Small intestine (tissue), 7 donors: ENCODE measurements around the gene THEMIS. TPM values are rescaled to one million over a fixed set of nuclear protein-coding genes. Genes with fewer than 3 reads are reported as not detected.

Source experiments
- DNase-seq, 2 donors: peaks; one replicate each; pipeline versions ENCODE4 v3.0.0 to v3.0.0-alpha.2; 2013
- FAIRE-seq: peaks from 2 replicates; lab custom pipeline; 2012; peaks lifted over from hg19 to GRCh38; lab: Jason Lieb, UNC
- H3K27ac ChIP-seq, 3 donors: one replicate each; pipeline ENCODE4 v1.5.1; 2013; ENCODE audit warnings: low read length in 2 of 3, mild to moderate bottlenecking in 2 of 3, control low read depth in 1 of 3, inconsistent platforms in 1 of 3, low read depth in 1 of 3, moderate library complexity in 1 of 3
- H3K27me3 ChIP-seq, 3 donors: one replicate each; pipeline ENCODE4 v1.6.1; 2013; ENCODE audit warnings: low read length in 3 of 3, inconsistent platforms in 1 of 3; ENCODE audit not compliant: control insufficient read depth in 3 of 3, insufficient read depth in 3 of 3
- H3K36me3 ChIP-seq, 3 donors: one replicate each; pipeline ENCODE4 v1.6.1; 2013; ENCODE audit warnings: low read length in 3 of 3, inconsistent platforms in 1 of 3, low read depth in 1 of 3, mild to moderate bottlenecking in 1 of 3, moderate library complexity in 1 of 3; ENCODE audit not compliant: control insufficient read depth in 3 of 3, insufficient read depth in 2 of 3
- H3K4me1 ChIP-seq, 3 donors: one replicate each; pipeline ENCODE4 v1.6.1; 2013; ENCODE audit warnings: low read length in 2 of 3, inconsistent platforms in 1 of 3, low read depth in 1 of 3, mild to moderate bottlenecking in 1 of 3, moderate library complexity in 1 of 3; ENCODE audit not compliant: control insufficient read depth in 3 of 3, insufficient read depth in 2 of 3
- H3K4me3 ChIP-seq, 3 donors: one replicate each; pipeline ENCODE4 v1.5.1; 2013; ENCODE audit warnings: low read length in 3 of 3, control low read depth in 1 of 3, inconsistent platforms in 1 of 3, low read depth in 1 of 3, mild to moderate bottlenecking in 1 of 3, moderate library complexity in 1 of 3
- H3K9me3 ChIP-seq, 2 donors: one replicate each; pipeline ENCODE4 v1.6.1; 2013; ENCODE audit warnings: low read depth in 1 of 2, low read length in 1 of 2; ENCODE audit not compliant: control insufficient read depth in 2 of 2, insufficient read depth in 1 of 2
- whole genome bisulfite sequencing, 3 donors: extraction: QIAGEN DNeasy Blood & Tissue Kit; methylation state at CpG; one replicate each; pipeline ENCODE4 v1.1.7; 2013; 5-methylcytosine and 5-hydroxymethylcytosine counted together
- polyA plus RNA-seq, 4 donors: library from polyadenylated mRNA; stranded (reverse) in 3 of 4; unstranded in 1 of 4; fragments of 200-250 nt in 3 of 4; fragments of 120-200 nt in 1 of 4; gene quantifications; one replicate each; pipeline versions ENCODE4 v1.2.1 to v1.2.3, GENCODE V29; 2013
- donor health status: healthy with polysubstance abuse.
- donor health status: control.
- donor health status: control.
- donor health status: Bipolar disorder and iron deficiency.
- donor health status: healthy.

THEMIS gene
- polyA plus RNA-seq, 4 donors, result 0.25 to 1.4 (median 0.64) TPM

- H3K27me3 ChIP-seq, result no peaks in the 10 kb centered on the region
- H3K36me3 ChIP-seq, result no peaks in the 10 kb centered on the region
- WGBS, 3 donors, result 42 to 75% (median 58%) methylated on average over 2 of the region's 2 CpGs
- H3K27ac ChIP-seq, result no peak overlapping the region
- FAIRE-seq (no peak), DNase-seq (no peak)
- H3K9me3 ChIP-seq, result no peaks in the 10 kb centered on the region
- no peak overlapping the region for H3K4me3 ChIP-seq
- H3K4me1 ChIP-seq, result no peaks in the 10 kb centered on the region
Measured at GRCh38 chr6:127776320-127776719, 124.5 kb downstream of the THEMIS start.

DNA sequence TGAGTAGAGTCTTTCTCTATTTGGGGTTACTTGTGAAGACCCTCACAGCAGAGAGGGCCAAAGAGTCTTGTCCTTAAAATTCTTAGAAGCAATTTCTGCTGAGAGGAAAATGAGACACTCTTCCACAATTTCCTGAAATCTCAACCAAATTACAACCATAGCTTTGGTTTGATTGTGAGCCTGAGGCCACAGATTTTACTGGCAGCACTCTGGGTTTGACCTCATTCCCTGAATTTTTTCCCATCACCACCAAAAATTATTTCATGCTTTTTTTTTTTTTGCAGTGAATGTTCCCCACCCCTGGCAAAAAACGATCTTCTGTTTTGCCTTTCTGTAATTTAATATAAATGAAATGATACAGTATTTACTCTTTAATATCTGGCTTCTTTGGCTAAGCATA lies 125.5 kb downstream of the THEMIS start:
- H3K4me1 ChIP-seq, result no peaks in the 10 kb centered on the region
- FAIRE-seq (no peak), DNase-seq (no peak)
- H3K27ac ChIP-seq, result no peak overlapping the region
- H3K36me3 ChIP-seq, result no peaks in the 10 kb centered on the region
- H3K9me3 ChIP-seq, result no peaks in the 10 kb centered on the region
- WGBS, 3 donors, result 63 to 66% (median 63%) methylated on average over 1 of the region's 1 CpG
- no peaks in the 10 kb centered on the region for H3K27me3 ChIP-seq
- H3K4me3 ChIP-seq, result no peak overlapping the region

DNA sequence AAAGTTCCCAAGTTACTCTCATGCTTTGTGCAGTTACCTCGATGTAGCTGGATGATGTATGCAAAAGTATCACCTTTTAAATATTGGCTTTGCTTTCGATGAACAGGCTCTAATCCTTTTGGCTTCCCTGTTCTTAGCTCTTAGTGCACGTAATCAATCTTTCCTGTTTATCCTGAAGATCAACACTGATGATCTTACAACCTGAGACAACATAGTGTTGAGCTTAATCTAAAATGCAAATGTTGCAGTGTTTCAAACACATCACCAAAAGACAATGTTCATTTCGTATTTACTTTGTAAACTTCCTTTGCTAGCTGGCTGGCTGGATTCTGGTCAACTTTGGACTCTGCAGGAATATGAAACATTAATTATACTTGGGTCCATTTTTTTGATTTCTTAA lies 132.1 kb downstream of the THEMIS start:
- no peak overlapping the region for H3K4me3 ChIP-seq
- H3K4me1 ChIP-seq, result no peaks in the 10 kb centered on the region
- WGBS, 3 donors, result 27 to 44% (median 40%) methylated on average over 4 of the region's 4 CpGs
- no peaks in the 10 kb centered on the region for H3K27me3 ChIP-seq
- H3K36me3 ChIP-seq, result no peaks in the 10 kb centered on the region
- no peaks in the 10 kb centered on the region for H3K9me3 ChIP-seq
- no peak for DNase-seq
- no peak for FAIRE-seq
- no peak overlapping the region for H3K27ac ChIP-seq

DNA sequence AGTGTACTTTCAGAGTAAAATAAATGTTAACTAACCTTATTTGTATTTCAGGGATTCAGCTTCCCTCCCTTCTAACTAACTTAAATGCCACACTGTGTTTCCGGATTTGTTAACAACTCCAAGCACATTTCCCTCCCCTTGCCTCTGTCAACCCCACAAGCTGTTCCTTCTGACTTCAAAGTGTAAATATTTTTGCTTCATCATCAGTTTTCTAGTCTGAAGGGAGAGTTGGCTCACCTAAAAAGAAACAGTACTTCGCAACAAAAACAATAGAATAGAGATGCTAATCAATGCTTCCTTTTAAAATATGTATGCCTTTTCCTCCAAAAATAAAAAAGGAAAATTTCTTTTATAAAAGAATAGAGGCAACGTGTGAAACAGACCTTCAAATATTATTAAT lies 132.6 kb downstream of the THEMIS start:
- Histone ChIP-seq H3K36me3 (no peaks in the 10 kb centered on the region), H3K4me3 (no peak overlapping the region), H3K4me1 (no peaks in the 10 kb centered on the region), H3K27me3 (no peaks in the 10 kb centered on the region), H3K27ac (no peak overlapping the region), H3K9me3 (no peaks in the 10 kb centered on the region)
- WGBS, 3 donors, result 44 to 55% (median 51%) methylated on average over 3 of the region's 3 CpGs
- DNase-seq (no peak), FAIRE-seq (no peak)

DNA sequence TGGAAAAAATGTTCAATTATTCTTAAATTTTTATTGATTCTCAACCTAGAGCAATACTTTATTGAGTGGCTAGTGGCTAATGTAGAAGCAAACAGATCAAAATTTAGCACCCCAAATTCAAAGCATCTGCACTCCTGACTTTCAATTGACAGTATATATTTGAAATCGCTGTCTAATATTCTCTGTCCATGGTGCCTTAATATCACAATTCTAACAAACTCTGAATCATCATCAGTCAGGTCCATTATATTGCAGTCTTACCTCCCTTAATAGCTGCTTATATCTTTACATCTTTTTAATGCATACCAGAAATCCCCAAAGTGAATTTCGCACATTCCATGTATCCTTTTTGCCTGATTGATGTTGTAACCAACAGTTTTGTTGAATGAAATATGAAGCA lies 134.9 kb downstream of the THEMIS start:
- no peak overlapping the region for H3K27ac ChIP-seq
- no peaks in the 10 kb centered on the region for H3K9me3 ChIP-seq
- no peak for DNase-seq
- 91 to 94% (median 94%) methylated on average over 2 of the region's 2 CpGs for WGBS, 3 donors
- no peaks in the 10 kb centered on the region for H3K4me1 ChIP-seq
- no peak for FAIRE-seq
- H3K36me3 ChIP-seq, result no peaks in the 10 kb centered on the region
- H3K27me3 ChIP-seq, result no peaks in the 10 kb centered on the region
- no peak overlapping the region for H3K4me3 ChIP-seq

DNA sequence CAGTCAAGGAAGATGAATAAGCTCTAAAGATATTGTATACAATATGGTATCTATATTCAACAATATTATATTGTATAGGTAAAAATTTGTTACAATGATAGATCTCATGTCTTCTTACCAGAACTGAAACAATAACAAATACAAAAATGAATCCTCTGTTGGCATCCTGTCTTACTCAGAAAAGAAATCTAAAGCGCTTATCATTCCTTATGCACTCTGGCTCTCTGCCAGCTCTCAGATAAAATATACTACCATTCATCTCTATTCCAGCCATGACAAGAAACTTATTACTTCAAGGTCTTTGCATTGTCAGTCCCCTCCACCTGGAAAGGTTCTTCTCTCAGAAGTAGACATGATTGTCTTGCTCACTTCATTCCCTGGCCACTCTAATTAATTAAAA lies 138.6 kb downstream of the THEMIS start:
- Histone ChIP-seq H3K27me3 (no peaks in the 10 kb centered on the region), H3K4me3 (no peak overlapping the region), H3K27ac (no peak overlapping the region), H3K9me3 (peaks cover 0 to 3% of the 10 kb centered on the region in 2 donors), H3K36me3 (no peaks in the 10 kb centered on the region), H3K4me1 (no peaks in the 10 kb centered on the region)
- 29 to 70% (median 43%) methylated on average over 1 of the region's 1 CpG for WGBS, 3 donors
- FAIRE-seq, result no peak
- DNase-seq, result no peak

GRCh38 chr6:127761084-127761483 lies 139.8 kb downstream of the THEMIS start:
- Histone ChIP-seq H3K27ac (no peak overlapping the region), H3K4me3 (no peak overlapping the region), H3K36me3 (no peaks in the 10 kb centered on the region), H3K9me3 (peaks cover 0 to 3% of the 10 kb centered on the region in 2 donors), H3K27me3 (no peaks in the 10 kb centered on the region), H3K4me1 (no peaks in the 10 kb centered on the region)
- DNase-seq (no peak), FAIRE-seq (no peak)

DNA sequence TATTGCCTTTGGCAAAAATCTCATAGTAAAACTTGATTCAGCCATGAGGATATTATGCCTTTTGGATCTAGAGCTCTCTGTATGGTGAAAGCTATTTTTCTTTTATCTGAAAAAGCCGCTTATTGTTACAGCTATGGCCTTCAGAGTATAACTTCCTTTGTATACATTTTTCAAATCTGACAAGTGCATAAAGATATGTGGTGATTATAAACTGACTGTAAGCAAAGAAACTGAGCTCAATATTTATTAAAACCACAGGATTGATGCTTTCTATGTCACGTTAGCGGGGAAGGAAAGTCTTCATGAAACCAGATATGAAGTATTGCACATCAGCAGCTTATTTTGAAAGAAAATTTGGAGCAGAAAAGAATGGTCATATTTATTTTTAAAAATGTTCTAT lies 151.8 kb downstream of the THEMIS start:
- Histone ChIP-seq H3K27ac (no peak overlapping the region), H3K36me3 (no peaks in the 10 kb centered on the region), H3K9me3 (no peaks in the 10 kb centered on the region), H3K4me1 (no peaks in the 10 kb centered on the region), H3K27me3 (no peaks in the 10 kb centered on the region), H3K4me3 (no peak overlapping the region)
- 85 to 91% (median 87%) methylated on average over 3 of the region's 3 CpGs for WGBS, 3 donors
- FAIRE-seq (no peak), DNase-seq (no peak)

- no peaks in the 10 kb centered on the region for H3K27me3 ChIP-seq
- FAIRE-seq (no peak), DNase-seq (no peak)
- no peaks in the 10 kb centered on the region for H3K9me3 ChIP-seq
- WGBS, 3 donors, result 48 to 57% (median 51%) methylated on average over 2 of the region's 2 CpGs
- no peaks in the 10 kb centered on the region for H3K36me3 ChIP-seq
- no peak overlapping the region for H3K4me3 ChIP-seq
- no peak overlapping the region for H3K27ac ChIP-seq
- H3K4me1 ChIP-seq, result no peaks in the 10 kb centered on the region
Measured at GRCh38 chr6:127748290-127748689, 152.6 kb downstream of the THEMIS start.
